HCT116 (cell line): ENCODE data around the gene FAM118B. TPM values are rescaled to one million over a fixed set of nuclear protein-coding genes. Genes with fewer than 3 reads are reported as not detected.

Source experiments
- ATAC-seq: fragments of 200-7000 bp; cut with Tn5 transposase; 2 replicates; pipeline ENCODE4 v1.9.1; 2020; ENCODE audit warnings: mild to moderate bottlenecking, moderate library complexity
- BruUV-seq: library from RNA; stranded (reverse); fragments of 400-500 nt; replicated peaks from 2 replicates; lab custom pipeline; 2021; lab: Mats Ljungman, UMichigan
- CTCF ChIA-PET: fragments of 300-600 bp; sonication (Branson Sonifier 250); formaldehyde crosslinking; loops from one replicate; lab custom pipeline; 2021; ENCODE audit warnings: antibody characterized with exemption; lab: Charles Lee
- POLR2A ChIA-PET: fragments of 300-600, 350-600 bp; sonication (Branson Sonifier 250); formaldehyde crosslinking; loops from one replicate; lab custom pipeline; 2021; ENCODE audit warnings: antibody characterized with exemption; lab: Charles Lee
- RAD21 ChIA-PET, 2 experiments: fragments of 300-600 bp; sonication (Branson Sonifier 250); formaldehyde crosslinking; loops; one replicate each; lab custom pipeline; 2023; ENCODE audit warnings: low total read pairs in 2 of 2; ENCODE audit not compliant: uncharacterized antibody in 2 of 2, unreplicated experiment in 2 of 2, low non-redundant PET in 1 of 2; lab: Charles Lee
- DNase-seq: peaks from one replicate; pipeline ENCODE4 v3.0.0-alpha.2; 2010; ENCODE audit warnings: low read depth, low spot score
- H2AFZ ChIP-seq: fragments of 200-600 bp; shearing (Covaris generic), sonication (generic); 2 replicates; pipeline ENCODE4 v1.6.1; 2017; ENCODE audit warnings: low read depth, mixed run types, mixed read lengths, antibody characterized with exemption, low read length; ENCODE audit not compliant: poor library complexity, severe bottlenecking
- H3K27ac ChIP-seq: 2 replicates; pipeline ENCODE4 v1.5.1; 2012; ENCODE audit warnings: low read depth, low read length
- H3K27me3 ChIP-seq: fragments of 200-600 bp; sonication (generic); 2 replicates; pipeline ENCODE4 v1.6.1; 2016; ENCODE audit warnings: mixed run types, low read length, mixed read lengths; ENCODE audit not compliant: insufficient read depth
- H3K36me3 ChIP-seq, 2 experiments: fragments of 200-500 bp in 1 of 2; fragments of 200-600 bp in 1 of 2; sonication (Bioruptor generic) in 1 of 2; sonication (generic) in 1 of 2; 2 replicates each; pipeline versions ENCODE4 v1.5.1 to v1.6.1; 2014 to 2016; ENCODE audit warnings: low read length in 2 of 2, inconsistent platforms in 1 of 2, mixed read lengths in 1 of 2, mixed run types in 1 of 2; ENCODE audit not compliant: insufficient read depth in 2 of 2, control insufficient read depth in 1 of 2
- H3K4me1 ChIP-seq, 2 experiments: fragments of 200-600 bp in 1 of 2; sonication (generic) in 1 of 2; 2 replicates each; pipeline versions ENCODE4 v1.5.1 to v1.6.1; 2012 to 2017; ENCODE audit warnings: low read length in 2 of 2, inconsistent platforms in 1 of 2, mild to moderate bottlenecking in 1 of 2, mixed read lengths in 1 of 2, mixed run types in 1 of 2, moderate library complexity in 1 of 2; ENCODE audit not compliant: insufficient read depth in 2 of 2, control insufficient read depth in 1 of 2
- H3K4me2 ChIP-seq: fragments of 200-600 bp; sonication (generic); 2 replicates; pipeline ENCODE4 v1.6.1; 2017; ENCODE audit warnings: mixed run types, low read length, mixed read lengths
- H3K4me3 ChIP-seq, 2 experiments: fragments of 200-600 bp in 1 of 2; sonication (generic) in 1 of 2; replicated peaks in 1 of 2; 2 replicates each; pipeline ENCODE4 v1.5.1; 2011 to 2016; ENCODE audit warnings: low read length in 2 of 2, control low read depth in 1 of 2, low read depth in 1 of 2, mild to moderate bottlenecking in 1 of 2, mixed read lengths in 1 of 2, mixed run types in 1 of 2
- H3K79me2 ChIP-seq: fragments of 200-600 bp; sonication (generic); 2 replicates; pipeline ENCODE4 v1.6.1; 2017; ENCODE audit warnings: mild to moderate bottlenecking, mixed run types, low read length, moderate library complexity, mixed read lengths; ENCODE audit not compliant: insufficient read depth
- H3K9ac ChIP-seq: fragments of 200-600 bp; sonication (generic); 2 replicates; pipeline ENCODE4 v1.6.1; 2016; ENCODE audit warnings: low read length, mixed read lengths
- H3K9me2 ChIP-seq: fragments of 200-600 bp; sonication (generic), shearing (Covaris generic); 2 replicates; pipeline ENCODE4 v1.6.1; 2017; ENCODE audit warnings: mixed run types, mild to moderate bottlenecking, moderate library complexity; ENCODE audit not compliant: insufficient read depth
- H3K9me3 ChIP-seq, 2 experiments: fragments of 200-500 bp in 1 of 2; fragments of 200-600 bp in 1 of 2; sonication (Bioruptor generic) in 1 of 2; sonication (generic) in 1 of 2; 2 replicates each; pipeline ENCODE4 v1.6.1; 2014 to 2017; ENCODE audit warnings: low read length in 2 of 2, mixed read lengths in 2 of 2, inconsistent platforms in 1 of 2, low read depth in 1 of 2, mild to moderate bottlenecking in 1 of 2, mixed run types in 1 of 2, moderate library complexity in 1 of 2; ENCODE audit not compliant: control insufficient read depth in 1 of 2, insufficient read depth in 1 of 2
- H4K20me1 ChIP-seq: fragments of 200-600 bp; sonication (generic), shearing (Covaris generic); 2 replicates; pipeline ENCODE4 v1.6.1; 2017; ENCODE audit warnings: mixed run types, mild to moderate bottlenecking, moderate library complexity; ENCODE audit not compliant: insufficient read depth
- CBX3 ChIP-seq: IDR thresholded peaks from 2 replicates; pipeline ENCODE4 v1.6.1; 2012; ENCODE audit warnings: low read depth
- CTCF ChIP-seq, 3 experiments: fragments of 200-600 bp in 1 of 3; sonication (generic) in 1 of 3; IDR thresholded peaks in 2 of 3; conservative IDR thresholded peaks in 1 of 3; 2 replicates each; pipeline ENCODE4 v1.5.1; 2012 to 2017; ENCODE audit warnings: low read depth in 2 of 3, low read length in 2 of 3, antibody characterized with exemption in 1 of 3, borderline replicate concordance in 1 of 3, control low read depth in 1 of 3, mild to moderate bottlenecking in 1 of 3, mixed read lengths in 1 of 3, mixed run types in 1 of 3, moderate library complexity in 1 of 3; ENCODE audit not compliant: insufficient read depth in 1 of 3
- EGR1 ChIP-seq: IDR thresholded peaks from 2 replicates; pipeline ENCODE4 v1.6.1; 2012; ENCODE audit warnings: low read depth
- ELF1 ChIP-seq: IDR thresholded peaks from 2 replicates; pipeline ENCODE4 v1.6.1; 2012; ENCODE audit warnings: low read depth, borderline replicate concordance
- FOSL1 ChIP-seq: IDR thresholded peaks from 2 replicates; pipeline ENCODE4 v1.6.1; 2012; ENCODE audit warnings: low read depth
- JUND ChIP-seq: IDR thresholded peaks from 2 replicates; pipeline ENCODE4 v1.6.1; 2012
- MAX ChIP-seq: IDR thresholded peaks from 2 replicates; pipeline ENCODE4 v1.6.1; 2012
- POLR2AphosphoS5 ChIP-seq: IDR thresholded peaks from 2 replicates; pipeline ENCODE4 v1.6.1; 2011; ENCODE audit warnings: mild to moderate bottlenecking, low read depth, low read length, moderate library complexity
- RAD21 ChIP-seq: IDR thresholded peaks from 2 replicates; pipeline ENCODE4 v1.6.1; 2012; ENCODE audit warnings: low read depth, mild to moderate bottlenecking
- REST ChIP-seq: IDR thresholded peaks from 2 replicates; pipeline ENCODE4 v1.6.1; 2012; ENCODE audit warnings: low read depth
- SIN3A ChIP-seq: IDR thresholded peaks from 2 replicates; pipeline ENCODE4 v1.6.1; 2012; ENCODE audit warnings: low read depth
- SP1 ChIP-seq: IDR thresholded peaks from 2 replicates; pipeline ENCODE4 v1.6.1; 2012; ENCODE audit warnings: low read depth
- ZBTB33 ChIP-seq: IDR thresholded peaks from 2 replicates; pipeline ENCODE4 v1.6.1; 2011; ENCODE audit warnings: mild to moderate bottlenecking, low read length, moderate library complexity; ENCODE audit not compliant: insufficient replicate concordance; ENCODE audit errors: extremely low read depth
- ZFX ChIP-seq: fragments of 450-650 bp; IDR thresholded peaks from 2 replicates; pipeline ENCODE4 v1.6.1; 2017
- ZNF274 ChIP-seq: fragments of 200-500 bp; sonication (Bioruptor generic); IDR thresholded peaks from 2 replicates; pipeline ENCODE4 v1.6.1; 2014; ENCODE audit warnings: mild to moderate bottlenecking, low read depth, low read length, inconsistent platforms
- intact Hi-C: fragments of 100-400 bp; cut with micrococcal nuclease; formaldehyde crosslinking; loops from 2 replicates; pipeline ENCODE4 v1.10.0; 2022
- total RNA-seq: library from RNA; stranded (reverse); gene quantifications from one replicate; pipeline ENCODE4 v1.2.1, GENCODE V29; 2021; ENCODE audit not compliant: unreplicated experiment

The FAM118B gene
- total RNA-seq, 1 experiment from 2014 or later: 12.8 TPM

GRCh38 chr11:126263489-126263888 is 51.9 kb downstream of the FAM118B start:
- Histone ChIP-seq H3K4me1 (peaks cover 3 to 9% of the 10 kb centered on the region in 2 experiments; a peak in 2 of 4 replicates), H3K4me2 (no peak overlapping the region), H3K27ac (no peak overlapping the region), H3K9ac (no peak overlapping the region), H3K27me3 (no peaks in the 10 kb centered on the region), H3K36me3 (peaks cover 45 to 54% of the 10 kb centered on the region in 2 experiments), H2AFZ (no peak overlapping the region), H3K79me2 (peaks cover 29% of the 10 kb centered on the region), H4K20me1 (no peaks in the 10 kb centered on the region), H3K4me3 (no peak overlapping the region), H3K9me3 (no peaks in the 10 kb centered on the region), H3K9me2 (no peaks in the 10 kb centered on the region)
- intact Hi-C loops: no loop called here
- no peak for TF ChIP-seq SP1
- TF ChIP-seq EGR1: no peak
- no peak for TF ChIP-seq ZBTB33
- TF ChIP-seq ZFX: no peak
- no peak for TF ChIP-seq JUND
- no peak for TF ChIP-seq FOSL1
- no peak for TF ChIP-seq CTCF (IDR thresholded peaks at IDR 0.05 in 2 of 3, conservative IDR thresholded peaks at IDR 0.05 in 1 of 3; ENCODE audit: borderline replicate concordance in 1 of 3, insufficient read depth in 1 of 3, low read depth in 2 of 3, low read length in 2 of 3)
- TF ChIP-seq ELF1: no peak
- no peak for TF ChIP-seq MAX
- no peak for TF ChIP-seq REST
- no peak for TF ChIP-seq POLR2AphosphoS5
- TF ChIP-seq CBX3: no peak
- no peak for TF ChIP-seq ZNF274
- no peak for TF ChIP-seq RAD21
- no peak for TF ChIP-seq SIN3A
- no peak for ATAC-seq
- no peak for DNase-seq
- no TSS peak for BruUV-seq
- CTCF ChIA-PET: no interaction called here
- RAD21 ChIA-PET: no interaction called here
- POLR2A ChIA-PET: no interaction called here
